Activated CD4-positive, alpha-beta T cell treated with anti-CD3 and anti-CD28 coated beads, Interleukin-2, Interleukin-6, amounts not matched to agents 100 ng/mL and 50 ng/mL, durations not matched to agents 16 hours and 8 hours (primary cell): ENCODE results near the gene FLOT1.

Experiments
- DNase-seq: peaks from one replicate; pipeline ENCODE4 v3.0.0-alpha.2; 2020

The FLOT1 gene, protein sequence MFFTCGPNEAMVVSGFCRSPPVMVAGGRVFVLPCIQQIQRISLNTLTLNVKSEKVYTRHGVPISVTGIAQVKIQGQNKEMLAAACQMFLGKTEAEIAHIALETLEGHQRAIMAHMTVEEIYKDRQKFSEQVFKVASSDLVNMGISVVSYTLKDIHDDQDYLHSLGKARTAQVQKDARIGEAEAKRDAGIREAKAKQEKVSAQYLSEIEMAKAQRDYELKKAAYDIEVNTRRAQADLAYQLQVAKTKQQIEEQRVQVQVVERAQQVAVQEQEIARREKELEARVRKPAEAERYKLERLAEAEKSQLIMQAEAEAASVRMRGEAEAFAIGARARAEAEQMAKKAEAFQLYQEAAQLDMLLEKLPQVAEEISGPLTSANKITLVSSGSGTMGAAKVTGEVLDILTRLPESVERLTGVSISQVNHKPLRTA

DNA sequence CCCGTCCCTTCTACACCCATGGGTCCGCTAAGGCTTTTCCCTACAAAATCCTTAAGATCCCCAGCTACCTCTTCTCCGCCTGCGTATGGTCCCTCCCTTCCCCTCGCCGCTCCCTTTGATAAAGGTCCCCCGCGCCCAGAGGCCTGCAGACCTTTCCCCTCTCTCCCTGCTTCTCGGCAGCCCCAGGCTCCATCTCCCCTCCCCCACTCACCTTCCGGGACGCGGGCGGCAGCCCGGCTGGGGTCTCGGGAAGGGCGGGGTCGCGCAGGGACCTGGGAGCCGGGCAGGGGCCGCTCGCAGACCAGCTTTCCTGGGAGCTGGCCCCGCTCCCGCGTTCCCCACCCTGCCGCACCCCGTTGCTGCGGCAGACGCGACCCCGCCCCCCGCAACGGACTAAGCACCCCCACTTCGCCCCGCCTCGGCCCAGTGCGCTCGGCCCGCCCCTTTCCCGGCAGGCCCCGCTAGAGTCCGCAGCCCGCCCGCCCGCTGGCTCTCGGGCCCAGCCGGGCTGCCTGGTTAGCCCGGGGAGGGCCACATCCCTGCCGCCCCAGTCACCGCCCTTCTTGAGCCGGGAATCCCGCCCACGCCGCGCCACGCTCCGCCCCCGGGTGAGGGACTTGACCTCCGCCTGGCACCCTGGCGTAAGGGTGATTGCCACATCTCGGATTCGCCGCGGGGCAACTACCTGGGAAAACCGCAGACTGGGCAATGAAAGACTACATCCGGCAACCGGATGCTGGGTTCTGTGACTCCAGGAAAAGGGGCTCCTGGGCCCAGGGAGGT is at the start of gene FLOT1:
TSS of gene FLOT1 (minus strand) at position 372 of the 783 bp plus-strand sequence. CDS start 498 bp downstream, outside the sequence.
- DNase-seq: peak; percentile 99

DNA sequence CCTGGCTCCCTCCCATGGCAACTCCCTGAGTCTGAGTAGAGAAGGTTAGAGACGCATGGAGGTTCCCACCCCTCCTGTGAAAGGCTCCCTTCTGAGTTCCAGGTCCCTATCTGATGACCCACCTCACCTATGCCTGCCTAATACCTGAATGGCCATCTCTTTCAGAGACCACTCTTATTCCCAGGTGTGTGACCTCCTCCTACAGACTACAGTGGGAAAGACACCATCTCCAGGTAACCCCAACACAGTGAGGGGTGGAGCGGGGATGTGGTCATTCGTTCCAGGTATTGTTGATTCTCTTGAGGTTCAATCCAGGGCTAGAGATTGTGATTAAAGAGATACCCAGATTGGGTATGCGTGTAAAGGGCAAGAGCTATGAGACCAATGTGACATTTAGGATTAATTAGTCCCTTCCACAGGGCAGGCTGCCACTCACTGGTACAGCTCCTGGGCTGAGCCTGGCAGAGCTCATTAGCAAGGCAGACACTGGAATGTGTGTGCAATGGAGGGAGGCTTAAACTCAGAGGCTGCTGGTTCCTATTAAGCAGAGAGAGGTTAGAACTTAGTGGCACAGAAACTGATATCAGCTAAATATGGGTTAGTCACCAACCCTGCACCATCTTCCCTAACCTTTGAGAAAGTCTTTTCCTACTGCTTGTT is 48.4 kb upstream of the FLOT1 start:
- DNase-seq: no peak

DNA sequence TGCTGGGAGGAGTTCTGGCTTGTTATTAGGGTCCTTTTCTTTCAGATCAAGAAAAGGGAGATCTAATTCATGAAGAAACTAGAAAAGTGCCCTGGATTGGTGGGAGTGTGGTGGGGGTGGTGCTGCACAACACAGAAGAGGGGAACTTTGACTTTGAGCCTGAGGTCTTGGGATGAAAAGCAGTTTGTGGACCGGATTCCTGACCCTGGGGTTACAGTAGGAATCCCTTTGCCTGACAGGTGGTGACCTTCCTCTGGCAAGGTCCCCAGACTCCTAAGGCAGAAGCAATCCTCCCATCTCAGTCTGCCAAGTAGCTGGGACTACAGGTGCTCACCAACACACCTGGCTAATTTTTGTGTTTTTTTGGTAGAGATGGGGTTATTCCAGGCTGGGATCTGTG is 47.1 kb upstream of the FLOT1 start:
- DNase-seq: no peak

DNA sequence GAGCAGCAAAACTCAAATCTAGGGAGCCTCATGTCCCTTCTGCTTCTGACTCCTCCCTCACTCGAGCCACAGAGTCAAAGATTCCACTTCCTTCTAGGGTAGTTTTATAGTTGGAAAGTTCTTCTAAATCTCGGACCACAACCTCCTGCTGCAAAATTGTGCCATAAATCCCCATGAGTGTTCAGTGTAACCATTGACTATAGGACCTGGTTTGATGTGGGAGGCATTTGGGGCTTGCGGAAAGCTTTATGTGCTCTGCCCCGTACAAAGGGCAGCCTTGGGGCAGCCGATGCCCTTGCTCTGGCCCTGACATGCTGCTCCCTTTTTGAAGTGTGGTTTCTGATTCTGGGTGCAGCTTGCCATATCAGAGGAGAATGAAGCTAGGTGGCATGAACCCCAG is 45.5 kb upstream of the FLOT1 start:
- no peak for DNase-seq

DNA sequence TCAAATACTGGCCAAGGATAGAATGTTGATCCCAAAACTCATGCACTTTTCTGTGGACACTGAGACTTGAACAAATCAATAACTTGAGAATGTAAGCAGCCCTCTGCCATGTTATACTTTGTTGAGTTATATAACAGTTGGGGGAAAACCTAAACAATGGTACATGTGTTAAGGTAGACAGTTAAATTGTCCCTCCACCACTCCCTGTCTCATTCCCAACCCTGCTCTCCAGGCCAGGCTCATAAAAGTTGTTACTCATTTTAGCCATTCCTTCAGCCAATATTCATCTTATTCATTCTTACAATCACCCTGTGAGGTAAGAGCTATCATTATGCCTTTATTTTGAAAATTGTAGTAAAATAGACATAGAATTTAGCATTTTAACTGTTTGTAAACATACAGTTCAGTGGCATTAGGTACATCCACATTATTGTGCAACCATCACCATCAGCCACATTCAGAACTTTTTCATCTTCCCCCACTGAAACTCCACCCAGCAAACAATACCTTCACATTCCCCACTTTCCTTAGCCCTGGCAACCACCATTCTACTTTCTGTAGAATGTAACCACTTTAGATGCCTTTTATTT is 40.0 kb upstream of the FLOT1 start:
- no peak for DNase-seq

DNA sequence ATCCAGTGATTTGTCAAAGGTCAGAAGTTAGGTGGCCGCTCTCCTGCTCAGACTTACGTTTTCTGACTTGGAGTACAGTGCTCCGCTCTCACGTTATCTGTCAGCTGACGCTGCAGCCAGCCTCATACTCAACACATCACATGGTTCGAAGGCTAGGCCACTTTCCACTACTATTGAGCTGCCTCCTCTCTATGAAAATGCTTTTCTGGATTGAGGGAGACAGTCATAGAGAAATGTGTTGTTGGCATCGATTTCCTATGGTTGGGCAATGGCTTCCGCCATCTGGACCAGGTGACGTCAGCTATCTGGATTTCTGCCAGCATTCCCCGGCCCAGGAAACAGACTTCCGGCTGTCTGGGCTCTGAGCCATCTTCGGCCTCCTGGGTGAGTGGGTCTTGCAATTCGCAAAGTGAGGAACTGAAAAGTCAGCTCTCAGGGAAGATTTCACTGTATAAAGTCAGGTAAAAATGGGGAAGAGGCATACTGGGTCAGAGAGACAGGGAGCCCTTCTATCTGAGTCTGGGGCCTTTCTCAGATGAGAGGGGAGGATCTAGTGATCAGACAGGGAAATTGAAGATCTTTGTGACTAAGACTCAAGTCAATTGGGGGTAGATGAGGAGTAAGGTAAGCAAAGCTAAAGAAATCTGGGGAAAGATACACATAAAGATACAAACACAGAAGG is 39.4 kb upstream of the FLOT1 start:
- DNase-seq: no peak

DNA sequence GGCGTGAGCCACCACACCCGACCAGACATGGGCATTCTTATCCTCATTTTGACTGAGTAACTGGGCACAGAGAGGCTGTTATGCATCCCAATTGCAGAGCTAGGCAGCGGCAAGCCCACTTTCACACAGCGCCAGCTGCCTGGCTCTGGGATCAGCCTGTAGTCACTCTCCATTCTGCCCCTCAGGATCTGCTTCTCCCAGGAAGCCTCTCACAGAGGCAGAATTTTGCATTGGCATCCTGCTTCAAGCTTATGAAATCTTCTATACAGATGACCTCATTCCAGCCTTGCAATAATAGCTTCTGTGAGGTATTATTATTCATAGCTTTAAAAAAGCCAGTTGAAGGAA is 38.9 kb upstream of the FLOT1 start:
- no peak for DNase-seq

DNA sequence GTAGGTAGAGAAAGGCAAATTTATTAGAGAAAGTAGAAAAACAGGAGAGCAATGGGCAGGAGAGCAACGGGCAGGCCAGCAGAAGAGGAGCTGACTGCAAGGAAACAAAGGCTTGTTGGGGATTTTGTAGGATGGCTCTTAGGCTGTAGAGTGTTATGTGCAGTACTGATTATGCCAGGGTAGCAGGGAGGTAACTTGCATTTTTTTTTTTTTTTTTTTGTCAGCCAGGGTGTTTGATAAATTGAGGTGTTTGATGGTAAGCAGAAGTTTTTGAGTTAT is 38.1 kb upstream of the FLOT1 start:
- no peak for DNase-seq

DNA sequence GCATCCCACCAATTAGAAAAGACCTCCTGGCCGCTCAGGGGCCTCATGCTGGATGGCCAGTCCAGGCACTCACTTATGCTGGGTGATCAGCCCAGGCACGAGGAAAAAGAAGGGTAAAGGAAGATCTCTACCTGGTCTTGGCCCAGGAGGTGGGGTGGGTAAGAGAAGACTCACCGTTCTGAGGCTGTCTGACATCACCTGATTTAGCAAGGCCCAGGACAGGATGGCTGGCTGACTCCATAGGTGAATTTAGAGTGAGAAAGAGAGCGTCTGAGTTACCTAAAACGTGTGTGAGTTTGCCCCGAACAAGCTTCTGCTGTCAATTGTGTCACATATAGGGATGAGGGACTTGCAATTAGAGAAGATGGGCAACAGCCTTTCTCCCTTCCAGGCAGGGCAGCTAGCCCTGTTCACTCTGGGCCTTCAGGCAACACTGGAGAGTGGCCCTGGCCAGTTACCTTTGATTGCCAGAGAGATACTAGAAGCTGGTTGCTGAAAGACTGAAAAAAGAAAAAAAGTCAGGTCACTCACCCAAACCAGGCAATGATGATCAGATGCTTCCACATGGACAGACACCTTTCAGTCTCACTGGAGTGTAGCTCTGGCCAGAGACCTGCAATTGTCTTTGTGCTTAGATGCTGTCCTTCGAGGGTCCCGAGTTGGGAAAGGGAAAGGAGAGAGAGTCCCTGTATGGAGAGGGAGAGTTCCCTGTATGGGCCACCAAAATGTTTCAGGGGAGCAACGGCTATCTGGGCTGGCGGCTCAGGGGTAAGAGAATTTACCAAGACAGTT is 37.6 kb upstream of the FLOT1 start:
- DNase-seq: no peak

DNA sequence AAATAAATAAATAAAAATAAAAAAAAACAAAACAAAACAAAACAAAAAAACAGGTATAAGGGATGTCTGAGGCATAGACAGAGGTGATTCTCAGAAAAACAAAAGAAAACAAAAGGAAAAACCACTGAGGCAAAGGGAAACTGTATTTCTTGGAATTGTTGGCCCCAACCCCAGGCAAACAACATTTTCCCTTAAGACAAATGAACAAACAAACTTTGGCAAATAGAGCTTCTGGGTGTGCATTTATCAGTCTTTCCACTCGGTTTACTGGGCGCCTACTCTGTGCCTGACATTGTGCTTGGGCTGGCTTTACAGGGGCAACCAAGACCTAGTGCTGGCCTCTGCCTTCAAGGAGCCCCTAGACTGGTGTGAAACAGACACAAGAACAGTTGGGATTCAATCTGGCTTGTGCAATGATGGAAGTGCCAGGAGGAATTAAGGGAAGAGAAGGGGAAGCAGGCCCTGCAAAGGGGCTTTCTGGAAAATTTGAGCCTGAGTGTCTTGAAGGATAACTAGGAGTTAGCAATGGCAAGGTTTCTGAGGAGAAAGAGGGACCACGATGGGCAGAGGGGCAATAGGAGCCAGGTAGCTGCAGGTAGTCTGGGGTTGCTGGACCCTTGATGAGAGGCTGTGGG is 35.6 kb upstream of the FLOT1 start:
- no peak for DNase-seq

DNA sequence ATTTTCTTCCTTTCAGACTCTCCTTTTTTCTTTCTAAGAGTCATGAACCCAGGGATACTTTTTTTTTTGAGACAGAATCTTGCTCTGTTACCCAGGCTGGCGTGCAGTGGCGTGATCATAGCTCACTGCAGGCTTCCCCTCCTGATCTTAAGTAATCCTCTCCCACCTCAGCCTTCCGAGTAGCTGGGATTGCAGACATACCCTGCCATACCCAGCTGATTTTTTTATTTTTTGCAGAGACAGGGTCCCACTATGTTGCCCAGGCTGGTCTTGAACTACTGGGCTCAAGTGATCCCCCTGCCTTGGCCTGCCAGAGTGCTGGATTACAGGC is 34.6 kb upstream of the FLOT1 start:
- DNase-seq: no peak

DNA sequence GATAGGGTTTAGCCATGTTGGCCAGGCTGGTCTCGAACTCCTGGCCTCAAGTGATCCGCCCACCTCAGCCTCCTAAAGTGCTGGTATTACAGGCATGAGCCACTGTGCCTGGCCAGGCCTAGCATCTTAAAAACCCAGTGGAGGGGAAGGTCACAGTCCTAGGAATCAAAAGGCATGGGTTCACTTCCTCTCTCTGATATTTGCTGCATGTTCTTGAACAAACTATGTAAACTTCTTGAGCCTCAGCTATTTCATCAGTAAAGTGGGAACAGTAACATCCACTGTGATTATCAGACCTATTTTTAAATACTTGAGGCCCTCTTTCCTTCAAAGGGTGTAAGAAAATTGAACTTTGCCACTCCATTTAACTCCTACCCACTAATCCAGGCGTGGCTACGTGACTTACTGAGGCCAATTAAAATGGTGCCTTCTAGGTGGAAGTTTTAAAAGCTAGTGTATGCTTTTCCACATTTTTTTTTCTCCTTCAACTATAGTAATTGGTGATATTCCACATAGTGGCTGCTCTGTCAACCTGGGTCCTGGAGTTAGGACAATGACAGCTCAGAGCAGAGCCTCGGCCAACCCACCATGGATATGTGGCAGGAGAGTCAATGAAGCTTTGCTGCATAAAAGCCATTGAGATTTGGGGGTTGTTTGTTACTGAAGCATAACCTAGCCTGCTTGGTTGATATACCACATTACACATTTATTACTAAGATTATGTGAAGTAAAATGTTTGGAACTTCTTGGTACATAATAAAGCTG is 34.1 kb upstream of the FLOT1 start:
- no peak for DNase-seq

DNA sequence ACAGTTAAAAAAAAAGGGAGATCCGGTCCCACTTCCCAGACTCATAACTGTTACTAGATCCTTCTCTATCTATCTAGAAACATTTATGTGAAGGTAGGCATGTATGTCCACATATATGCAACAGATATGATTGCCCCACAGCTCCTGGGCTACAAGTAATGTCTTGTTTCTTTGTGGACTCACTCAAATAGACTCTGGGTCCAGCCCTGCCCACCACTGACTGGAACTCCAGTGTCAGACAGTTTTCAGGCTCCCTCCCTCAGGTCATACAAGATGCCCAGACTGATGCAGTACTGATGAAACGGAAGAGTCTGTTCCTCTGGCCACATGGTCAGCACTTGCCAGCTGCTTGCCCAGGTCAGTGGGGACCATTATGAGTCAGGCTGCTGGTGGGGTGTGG is 32.6 kb upstream of the FLOT1 start:
- no peak for DNase-seq

DNA sequence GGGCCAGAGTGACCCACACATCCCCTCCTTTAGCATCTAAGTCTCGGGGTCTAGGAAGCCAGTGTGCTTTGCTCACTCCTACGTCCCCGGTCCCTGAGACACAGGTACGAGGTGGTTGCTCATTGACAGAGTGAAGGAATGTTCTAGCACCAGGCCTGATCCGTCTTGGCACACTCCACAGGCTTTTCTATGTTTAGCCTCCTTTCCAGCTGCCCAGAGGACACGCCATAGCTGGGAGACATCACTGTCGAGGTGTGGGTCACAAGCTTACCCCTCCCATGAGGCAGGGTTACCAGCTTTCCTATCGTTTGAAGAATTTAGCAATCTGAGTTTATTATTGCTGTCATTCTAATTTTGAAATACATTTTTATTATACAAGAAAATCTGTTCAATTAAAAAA is 32.2 kb upstream of the FLOT1 start:
- DNase-seq: no peak

DNA sequence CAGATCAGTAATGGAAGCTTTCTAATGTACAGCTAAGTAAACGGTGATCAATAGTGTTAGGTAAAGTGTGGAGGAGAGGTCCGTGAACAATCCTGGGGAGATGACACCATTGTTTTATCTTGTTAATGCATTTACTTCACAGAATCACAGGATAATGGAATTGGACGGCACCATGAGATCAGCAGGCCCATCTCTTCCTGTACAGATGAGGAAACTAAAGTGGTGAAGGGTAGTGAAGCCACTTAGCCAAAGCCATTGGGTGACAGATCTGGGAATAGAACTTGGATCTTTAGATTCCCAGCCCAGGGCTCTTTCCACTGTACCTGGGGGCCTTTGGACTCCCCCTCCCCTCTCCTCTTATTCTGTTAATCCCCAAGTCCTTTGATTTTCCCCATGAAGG is 28.1 kb upstream of the FLOT1 start:
- DNase-seq: no peak

DNA sequence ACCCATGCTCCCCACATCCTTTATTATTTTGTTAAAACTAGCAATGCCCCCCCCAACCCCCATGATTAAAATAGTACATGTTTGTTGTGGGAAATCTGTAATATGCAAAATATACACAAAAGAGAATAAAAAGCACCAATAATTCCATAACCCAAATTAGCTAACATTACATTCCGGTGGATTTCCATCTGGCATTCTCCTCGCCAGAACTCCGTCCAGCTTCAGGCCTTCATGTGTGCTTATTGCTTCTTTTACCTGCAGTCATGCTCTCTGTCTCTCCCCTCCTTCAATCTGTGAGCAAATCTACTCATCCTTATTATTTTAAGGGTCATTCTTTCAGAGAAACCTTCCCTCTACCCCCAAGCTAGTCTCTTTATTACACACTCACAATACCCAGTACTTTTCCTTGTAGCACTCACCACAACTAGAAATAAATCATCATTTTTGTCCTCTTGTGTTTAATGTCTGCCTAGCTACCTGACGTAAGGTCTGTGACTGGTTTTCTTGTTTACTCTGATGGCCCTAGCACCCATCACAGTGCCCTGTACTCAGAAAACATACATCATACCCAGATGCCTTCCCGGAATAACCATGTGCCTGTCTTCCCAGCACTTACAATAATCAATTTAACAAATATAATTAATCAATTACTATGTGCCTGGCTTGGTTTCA is 27.5 kb upstream of the FLOT1 start:
- peak; percentile 55 for DNase-seq

DNA sequence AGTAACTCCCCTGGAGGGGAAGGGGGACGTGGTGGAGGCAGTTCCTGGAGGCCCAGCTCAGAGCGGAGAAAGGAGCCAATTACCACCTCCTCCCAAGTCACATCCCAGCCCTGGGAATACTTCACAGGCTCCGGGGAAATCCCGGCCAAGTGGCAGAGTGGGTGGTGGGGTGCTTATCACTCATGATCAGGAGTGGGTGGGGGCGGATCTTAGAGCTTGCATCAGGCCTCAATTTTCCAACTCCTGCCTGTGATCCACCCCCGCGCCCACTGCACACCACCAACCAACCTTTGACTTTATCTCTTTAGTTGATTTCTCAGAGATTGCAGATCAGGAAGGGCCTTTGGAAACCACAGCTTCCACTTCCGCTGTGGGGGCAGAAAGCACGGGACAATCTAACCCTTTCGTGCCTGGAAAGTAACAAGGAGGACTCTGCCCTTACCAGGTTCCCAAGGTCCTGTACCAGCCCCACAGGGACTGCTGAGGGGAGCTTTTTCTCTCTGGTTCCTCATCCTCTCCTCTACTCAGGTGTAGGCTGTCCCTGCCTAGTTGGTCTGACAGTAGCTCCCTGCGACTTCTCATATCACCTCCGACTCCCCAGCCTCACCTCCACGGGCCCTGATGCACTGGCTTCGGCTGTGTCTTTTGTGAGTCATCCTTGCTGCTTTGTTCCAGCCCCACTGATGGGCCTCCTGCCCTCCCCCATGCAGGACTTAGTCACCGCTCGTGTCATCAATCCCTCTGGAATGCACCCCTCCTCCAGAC is 26.8 kb upstream of the FLOT1 start:
- peak; percentile 85 for DNase-seq

DNA sequence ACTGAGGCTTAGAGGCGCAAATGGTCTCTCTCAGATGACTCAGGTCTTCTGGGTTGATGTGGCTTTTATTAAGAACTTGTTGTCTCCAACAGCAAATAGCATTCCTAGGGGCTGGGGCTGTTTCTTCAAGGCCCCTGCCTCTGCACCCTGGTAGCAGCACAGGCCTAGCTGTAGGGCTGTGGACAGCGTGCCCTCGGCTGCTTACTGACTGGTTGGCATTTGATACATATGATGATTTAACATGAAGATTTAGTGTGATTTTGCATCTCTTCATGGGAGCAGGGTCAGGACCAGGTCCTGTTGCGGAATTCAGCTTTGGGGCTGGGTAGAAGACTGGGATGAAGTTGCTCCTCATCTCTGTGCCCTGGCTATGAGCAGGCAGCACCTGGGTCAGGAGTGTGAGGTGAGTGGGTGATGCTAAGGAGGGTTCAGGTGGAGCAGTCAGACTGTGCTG is 26.2 kb upstream of the FLOT1 start:
- no peak for DNase-seq

DNA sequence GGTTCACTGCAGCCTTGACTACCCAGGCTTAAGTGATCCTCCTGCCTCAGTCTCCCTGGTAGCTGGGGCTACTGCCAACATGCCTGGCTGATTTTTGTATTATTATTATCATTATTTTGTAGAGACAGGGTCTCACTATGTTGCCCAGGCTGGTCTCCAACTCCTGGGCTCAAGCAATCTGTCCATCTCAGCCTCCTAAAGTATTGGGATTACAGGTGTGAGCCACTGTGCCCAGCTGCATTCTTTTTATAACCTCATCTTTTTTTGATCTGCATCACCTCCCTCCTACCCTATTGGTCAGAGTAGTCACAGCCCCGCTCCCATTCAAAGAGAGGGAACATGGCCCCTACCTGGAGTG is 25.4 kb upstream of the FLOT1 start:
- DNase-seq: no peak
